ENCODE data around the gene CFAP251. TPM values are rescaled to one million over a fixed set of nuclear protein-coding genes. Genes with fewer than 3 reads are reported as not detected.

CFAP251 gene
- total and polyA plus RNA-seq, 12 donors = 0.52 to 4.6 (median 1.5) TPM

GRCh38 chr12:121942145-121942718 lies 23.8 kb downstream of the CFAP251 start:
- 97 to 98% methylated on average over 15 of the region's 15 CpGs for WGBS, 2 donors
- no peak for DNase-seq
- no peak overlapping the region for H3K27ac ChIP-seq

GRCh38 chr12:121943926-121944325 lies 25.5 kb downstream of the CFAP251 start:
- Histone ChIP-seq H3K27me3 (no peaks in the 10 kb centered on the region), H3K9me3 (no peaks in the 10 kb centered on the region), H3K27ac (no peak overlapping the region), H3K4me3 (no peak overlapping the region), H3K36me3 (peaks cover 0 to 9% (median 0%) of the 10 kb centered on the region in 9 donors), H3K4me1 (no peaks in the 10 kb centered on the region)
- DNase-seq (no peak), ATAC-seq (no peak)
- no peak for TF ChIP-seq CTCF (IDR thresholded peaks at IDR 0.05)
- intact Hi-C loops (cut with DNase I) = no loop called here

More at GRCh38 chr12:121942145-121942718, 23.8 kb downstream of the CFAP251 start:
- H3K27me3 ChIP-seq = no peaks in the 10 kb centered on the region
- H3K4me1 ChIP-seq = no peaks in the 10 kb centered on the region
- ATAC-seq = no peak
- peaks cover 0 to under 1% (median 0%) of the 10 kb centered on the region in 11 donors for H3K9me3 ChIP-seq
- H3K36me3 ChIP-seq = peaks cover 0 to 9% (median 0%) of the 10 kb centered on the region in 9 donors
- intact Hi-C loops (cut with DNase I) = no loop called here
- no peak for TF ChIP-seq CTCF (IDR thresholded peaks at IDR 0.05)
- H3K4me3 ChIP-seq = no peak overlapping the region

GRCh38 chr12:121946313-121947025 lies 28.1 kb downstream of the CFAP251 start:
- no peaks in the 10 kb centered on the region for H3K4me1 ChIP-seq
- WGBS, 2 donors = 96% methylated on average over 2 of the region's 2 CpGs
- H3K27me3 ChIP-seq = no peaks in the 10 kb centered on the region
- H3K9me3 ChIP-seq = no peaks in the 10 kb centered on the region
- no peak for TF ChIP-seq CTCF (IDR thresholded peaks at IDR 0.05)
- DNase-seq = no peak
- intact Hi-C loops (cut with DNase I) = no loop called here
- H3K4me3 ChIP-seq = no peak overlapping the region
- H3K36me3 ChIP-seq = peaks cover 0 to 9% (median 0%) of the 10 kb centered on the region in 9 donors
- no peak overlapping the region for H3K27ac ChIP-seq
- ATAC-seq = no peak

- H3K4me3 ChIP-seq = no peak overlapping the region
- TF ChIP-seq CTCF (IDR thresholded peaks at IDR 0.05) = no peak
- intact Hi-C loops (cut with DNase I) = no loop called here
- no peaks in the 10 kb centered on the region for H3K4me1 ChIP-seq
- WGBS, 2 donors = 82 to 84% methylated on average over 2 of the region's 2 CpGs
- no peaks in the 10 kb centered on the region for H3K27me3 ChIP-seq
- no peak for ATAC-seq
- no peaks in the 10 kb centered on the region for H3K9me3 ChIP-seq
- no peak for DNase-seq
- H3K27ac ChIP-seq = no peak overlapping the region
- H3K36me3 ChIP-seq = peaks cover 0 to 9% (median 0%) of the 10 kb centered on the region in 9 donors
Measured at GRCh38 chr12:121947981-121948380, 29.6 kb downstream of the CFAP251 start.

Measured in heart right ventricle (tissue), 16 donors.